Measurements from ENCODE around the gene ENO3.

The ENO3 gene

GRCh38 chr17:4937553-4937952 is 13.4 kb upstream of the ENO3 start:
- no peak for DNase-seq (ENCODE audit: low read depth in 2 of 2)

DNA sequence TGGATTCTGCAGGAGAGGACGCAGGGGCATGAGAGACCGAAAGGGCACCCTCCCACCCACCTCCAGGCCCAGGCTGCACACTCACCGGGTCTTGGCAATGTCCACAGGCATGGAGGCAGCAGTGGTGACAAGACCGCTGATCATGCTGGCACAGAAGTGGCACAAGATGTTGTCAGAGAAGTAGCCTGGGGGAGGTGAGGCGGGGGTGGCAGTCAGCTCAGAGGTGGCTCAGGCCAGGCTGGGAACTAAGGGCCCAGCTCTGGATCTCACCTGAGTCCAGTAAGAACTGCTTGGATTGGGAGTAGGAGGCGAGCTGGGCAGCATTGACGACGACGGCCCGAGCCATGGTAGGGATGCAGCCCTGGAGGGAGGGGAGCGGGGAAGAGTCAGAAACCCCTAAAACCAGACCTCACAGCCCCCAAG is 12.8 kb upstream of the ENO3 start:
- DNase-seq (ENCODE audit: low read depth in 2 of 2): no peak

- no peak for DNase-seq (ENCODE audit: low read depth in 2 of 2)
Measured at GRCh38 chr17:4938688-4939545, 12.0 kb upstream of the ENO3 start.

DNA sequence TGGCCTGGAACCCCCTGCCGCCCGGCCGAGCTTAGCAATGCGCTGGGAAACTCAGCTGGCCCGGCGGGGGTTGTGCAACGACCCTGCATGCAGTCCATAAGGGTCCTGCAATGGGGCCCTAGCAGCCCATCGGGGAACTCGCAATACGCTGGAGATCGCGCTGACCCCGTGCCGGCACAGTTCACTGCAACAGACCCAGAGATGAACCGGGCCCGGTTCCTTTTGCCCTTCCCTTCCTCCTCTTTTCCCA is 11.4 kb upstream of the ENO3 start:
- DNase-seq (ENCODE audit: low read depth in 2 of 2): no peak

DNA sequence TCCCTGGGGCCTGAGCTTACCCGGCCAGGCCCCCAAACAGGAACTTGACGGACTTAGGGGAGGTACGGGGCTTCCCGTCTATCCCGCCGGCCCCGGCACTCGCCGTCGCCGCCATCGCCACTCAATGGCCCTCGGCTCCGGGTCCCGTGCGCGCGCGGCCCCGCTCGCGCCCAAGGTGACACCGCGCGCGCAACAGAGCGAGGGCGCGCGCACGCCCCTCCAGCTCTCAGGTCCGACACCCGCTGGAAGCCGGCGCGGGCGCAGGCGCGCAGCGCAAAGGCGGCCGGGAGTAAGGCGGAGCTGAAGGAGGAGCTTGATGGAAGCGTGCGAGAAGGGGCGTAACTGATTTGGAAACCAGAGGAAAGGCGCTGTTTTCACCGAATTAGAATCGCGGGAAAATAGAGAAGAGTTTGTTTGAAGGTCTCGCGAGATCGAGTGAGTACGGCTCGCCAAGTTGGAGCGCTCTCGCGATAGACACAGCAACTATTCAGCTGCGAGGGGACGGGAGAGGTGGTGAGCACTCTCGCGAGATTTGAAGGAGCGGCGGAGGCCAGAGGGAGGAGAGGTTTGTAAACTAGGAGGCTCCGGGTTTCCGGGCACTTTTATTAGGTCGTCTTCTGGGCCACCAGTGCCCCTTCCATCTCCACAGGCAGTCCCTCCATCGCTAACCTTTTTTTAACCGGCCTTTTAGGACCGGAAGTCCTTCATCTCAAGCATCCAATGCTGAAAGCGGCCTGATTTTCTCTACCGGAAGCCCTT is 10.9 kb upstream of the ENO3 start, which contains the start of the genes RNF167 and SLC25A11:
TSS of gene RNF167 (plus strand) at position 473 of the 759 bp plus-strand sequence. CDS start 642 bp downstream, outside the sequence.
TSS of gene SLC25A11 (minus strand) at position 251 of the 759 bp plus-strand sequence. CDS start at position 115, 136 bp downstream.
- DNase-seq (ENCODE audit: low read depth in 2 of 2): peak; percentile 87 to 94

GRCh38 chr17:4940555-4941318 is 10.2 kb upstream of the ENO3 start:
- DNase-seq (ENCODE audit: low read depth in 2 of 2): peak in 1 of 2 donors; percentile 24

DNA sequence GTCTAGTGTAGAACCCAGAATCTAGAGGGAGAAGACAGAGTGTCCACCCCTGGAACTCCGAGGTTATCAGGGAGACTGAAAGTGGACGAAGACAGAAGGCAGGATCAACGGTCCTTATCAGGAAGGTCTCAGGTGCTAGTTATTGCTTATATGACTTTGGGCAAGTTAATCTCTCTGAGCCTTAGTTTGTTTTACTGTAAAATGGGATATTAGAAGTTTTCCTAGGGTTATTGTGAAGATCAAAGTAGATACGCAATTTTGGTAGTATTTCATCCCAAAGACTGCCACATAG is 9.7 kb upstream of the ENO3 start:
- no peak for DNase-seq (ENCODE audit: low read depth in 2 of 2)

DNA sequence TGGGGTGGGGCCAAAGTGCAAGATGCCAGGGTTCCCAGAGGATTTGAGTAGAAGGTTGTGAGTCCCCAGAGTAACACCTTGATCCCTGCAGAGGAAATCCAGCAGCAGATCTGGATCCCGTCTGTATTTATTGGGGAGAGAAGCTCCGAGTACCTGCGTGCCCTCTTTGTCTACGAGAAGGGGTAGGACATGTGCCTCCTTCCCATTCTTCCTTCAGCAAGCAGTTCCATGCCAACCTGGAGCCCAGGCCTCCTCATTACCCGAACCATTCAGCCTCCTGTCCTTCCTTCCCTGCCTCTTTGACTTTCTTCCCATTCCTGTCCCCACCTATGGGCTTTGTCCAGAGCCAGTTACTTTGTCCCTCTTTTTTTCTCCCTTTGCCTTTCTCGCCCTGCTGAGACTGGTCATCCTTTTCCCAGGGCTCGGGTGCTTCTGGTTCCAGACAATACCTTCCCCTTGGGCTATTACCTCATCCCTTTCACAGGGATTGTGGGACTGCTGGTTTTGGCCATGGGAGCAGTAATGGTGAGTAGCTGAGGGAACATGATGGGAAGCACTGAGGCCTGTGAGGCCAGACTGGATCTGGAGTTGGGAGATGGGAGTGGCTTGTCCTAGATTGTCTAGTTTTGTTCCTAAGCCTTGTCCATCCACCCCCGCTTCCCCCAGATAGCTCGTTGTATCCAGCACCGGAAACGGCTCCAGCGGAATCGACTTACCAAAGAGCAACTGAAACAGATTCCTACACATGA is 8.0 kb upstream of the ENO3 start:
- no peak for DNase-seq (ENCODE audit: low read depth in 2 of 2)

DNA sequence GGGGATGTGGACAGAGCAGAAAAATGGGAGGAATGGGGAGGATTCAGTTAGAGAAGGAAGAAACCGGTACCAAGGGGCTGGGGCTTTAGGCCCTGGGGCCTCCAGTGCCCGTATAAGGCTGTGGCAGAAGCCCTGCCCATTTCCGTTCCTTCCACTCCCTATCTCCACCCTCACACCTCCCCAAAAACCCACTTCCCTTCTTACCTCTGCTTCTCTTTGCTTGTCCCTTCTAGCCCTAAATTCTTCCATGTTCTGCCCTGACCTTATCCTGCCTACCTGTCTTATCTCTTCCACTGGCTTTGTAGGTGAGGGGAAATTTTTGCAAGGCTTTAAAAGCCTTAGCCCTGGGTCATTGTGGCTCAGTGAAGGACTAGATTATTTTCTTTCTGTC is 6.8 kb upstream of the ENO3 start:
- DNase-seq (ENCODE audit: low read depth in 2 of 2): no peak

DNA sequence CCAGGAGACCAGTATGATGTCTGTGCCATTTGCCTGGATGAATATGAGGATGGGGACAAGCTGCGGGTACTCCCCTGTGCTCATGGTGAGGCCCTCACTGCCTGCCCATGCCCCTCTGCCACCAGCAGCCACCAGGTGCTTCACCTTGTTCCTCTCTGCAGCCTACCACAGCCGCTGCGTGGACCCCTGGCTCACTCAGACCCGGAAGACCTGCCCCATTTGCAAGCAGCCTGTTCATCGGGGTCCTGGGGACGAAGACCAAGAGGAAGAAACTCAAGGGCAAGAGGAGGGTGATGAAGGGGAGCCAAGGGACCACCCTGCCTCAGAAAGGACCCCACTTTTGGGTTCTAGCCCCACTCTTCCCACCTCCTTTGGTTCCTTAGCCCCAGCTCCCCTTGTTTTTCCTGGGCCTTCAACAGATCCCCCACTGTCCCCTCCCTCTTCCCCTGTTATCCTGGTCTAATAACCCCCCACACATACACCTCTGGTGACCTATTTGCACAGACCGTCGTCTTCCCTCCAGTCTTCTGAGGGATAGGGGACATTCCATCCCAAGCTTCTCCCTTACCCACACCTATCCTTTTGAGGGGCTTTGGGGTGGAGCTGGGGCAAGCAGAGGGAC is 6.3 kb upstream of the ENO3 start:
- DNase-seq (ENCODE audit: low read depth in 2 of 2): no peak

GRCh38 chr17:4945176-4945943 is 5.6 kb upstream of the ENO3 start:
- DNase-seq (ENCODE audit: low read depth in 2 of 2): peak; percentile 72 to 77

GRCh38 chr17:4945944-4946280 is 5.0 kb upstream of the ENO3 start:
- no peak for DNase-seq (ENCODE audit: low read depth in 2 of 2)

DNA sequence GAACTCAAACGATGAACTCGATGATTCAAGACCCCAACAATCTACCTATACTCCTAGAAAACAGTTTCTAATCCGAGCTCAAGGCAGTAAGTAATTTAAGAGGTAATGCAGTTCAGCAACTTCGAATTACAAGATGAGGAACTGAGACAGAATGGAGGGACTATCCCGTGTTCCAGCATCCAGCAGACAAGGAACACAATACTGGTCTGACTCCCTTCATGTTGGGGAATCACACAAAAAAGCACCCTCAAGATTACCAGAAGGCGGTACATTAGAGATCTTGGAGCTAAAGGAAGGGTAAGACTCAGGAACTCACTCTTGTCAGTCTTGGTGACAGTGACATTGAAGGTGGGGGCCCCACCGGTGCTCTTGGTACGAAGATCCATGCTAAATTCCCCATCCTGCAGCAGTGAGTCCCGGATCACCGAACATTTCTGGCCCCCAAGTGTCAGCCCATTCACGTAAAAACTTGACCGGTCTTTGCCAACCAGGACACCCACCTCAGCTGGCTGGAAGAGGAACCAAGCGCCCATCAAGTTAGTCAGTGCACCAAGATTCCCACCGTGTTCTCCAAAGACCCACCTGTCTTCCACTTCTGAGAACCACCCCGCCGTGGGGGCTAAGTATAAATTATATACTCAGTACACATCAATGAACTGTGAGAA is 4.5 kb upstream of the ENO3 start:
- DNase-seq (ENCODE audit: low read depth in 2 of 2): no peak

GRCh38 chr17:4947010-4947410 is 3.9 kb upstream of the ENO3 start:
- DNase-seq (ENCODE audit: low read depth in 2 of 2): no peak

DNA sequence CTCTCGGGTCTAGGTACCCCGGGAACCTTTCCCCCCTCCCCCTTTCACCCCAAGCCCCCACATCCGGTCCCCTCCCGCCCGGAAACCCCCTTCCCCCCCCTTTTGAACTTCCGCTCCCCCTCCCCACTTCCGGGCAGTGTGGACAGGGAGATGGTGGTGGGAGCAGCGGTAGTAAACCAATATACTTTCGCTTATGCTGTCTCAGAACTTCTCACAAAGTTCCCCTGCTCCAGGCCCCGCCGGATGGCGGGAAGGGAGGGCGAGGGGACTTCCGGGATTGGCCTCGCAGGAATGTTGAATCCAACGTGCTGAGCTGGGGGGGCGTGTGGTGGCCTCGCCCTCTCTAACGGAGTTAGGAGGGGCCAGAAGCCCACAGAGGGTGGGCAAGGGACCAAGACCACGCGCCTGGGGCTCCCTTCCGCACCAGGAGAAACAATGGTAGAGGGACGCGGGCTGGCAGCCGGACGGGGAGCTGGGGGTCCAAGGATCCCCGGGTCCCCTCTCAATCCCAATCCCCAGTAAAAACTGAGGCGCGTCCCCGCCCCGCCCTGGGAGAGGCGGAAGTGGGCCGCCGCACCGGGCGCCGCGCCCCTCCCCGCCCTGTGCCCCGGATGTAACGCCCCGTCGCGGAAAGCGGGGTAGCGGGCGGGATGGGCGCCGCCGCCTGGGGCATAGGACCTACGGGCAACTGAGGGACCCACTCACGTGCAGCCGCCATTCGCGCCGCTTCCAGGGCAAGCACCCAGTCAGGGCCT is 3.3 kb upstream of the ENO3 start:
- peak; percentile 47 to 60 for DNase-seq (ENCODE audit: low read depth in 2 of 2)

DNA sequence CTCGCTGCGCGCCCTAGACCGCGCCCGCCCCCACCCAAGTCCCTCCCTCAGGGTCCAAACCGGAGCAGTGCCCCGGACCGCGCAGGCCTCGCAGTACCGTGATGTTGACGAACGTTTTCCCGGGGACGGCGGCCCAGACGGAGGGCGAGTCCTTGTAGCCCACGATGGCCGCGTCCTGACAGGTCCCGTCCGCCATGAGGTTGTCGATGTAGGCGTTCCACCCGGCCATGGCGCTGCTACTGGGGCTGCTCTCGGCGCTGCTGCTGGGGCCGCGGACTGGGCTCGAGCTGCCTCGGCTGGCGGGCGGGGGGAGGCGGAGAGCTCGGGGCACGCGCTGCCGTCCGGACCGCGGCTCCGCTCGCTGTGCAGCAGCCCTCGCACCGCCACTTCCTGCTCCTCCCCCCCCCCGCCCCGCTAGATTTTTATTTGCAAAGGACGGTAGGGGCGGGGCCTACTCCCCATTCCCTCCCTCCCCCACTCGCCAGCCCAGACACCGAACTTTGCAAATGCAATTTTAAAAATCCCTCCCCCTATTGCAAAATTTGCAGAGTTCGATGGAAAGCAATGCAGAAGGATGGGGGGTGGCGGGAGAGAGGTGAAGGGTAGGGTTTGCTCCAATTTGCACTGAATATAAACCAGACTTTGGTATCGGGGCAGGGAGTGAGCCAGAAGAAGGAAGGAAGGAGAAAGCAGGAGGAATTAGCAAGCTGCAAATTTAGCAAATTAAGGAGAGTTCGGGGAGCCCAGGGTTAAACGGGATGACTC is 2.6 kb upstream of the ENO3 start, which contains the start of gene PFN1:
TSS of gene PFN1 (minus strand) at position 365 of the 765 bp plus-strand sequence. CDS start at position 229, 136 bp downstream.
- peak; percentile 87 to 88 for DNase-seq (ENCODE audit: low read depth in 2 of 2)

- peak in 1 of 2 donors; percentile 67 for DNase-seq (ENCODE audit: low read depth in 2 of 2)
Measured at GRCh38 chr17:4948931-4949320, 2.0 kb upstream of the ENO3 start.

DNA sequence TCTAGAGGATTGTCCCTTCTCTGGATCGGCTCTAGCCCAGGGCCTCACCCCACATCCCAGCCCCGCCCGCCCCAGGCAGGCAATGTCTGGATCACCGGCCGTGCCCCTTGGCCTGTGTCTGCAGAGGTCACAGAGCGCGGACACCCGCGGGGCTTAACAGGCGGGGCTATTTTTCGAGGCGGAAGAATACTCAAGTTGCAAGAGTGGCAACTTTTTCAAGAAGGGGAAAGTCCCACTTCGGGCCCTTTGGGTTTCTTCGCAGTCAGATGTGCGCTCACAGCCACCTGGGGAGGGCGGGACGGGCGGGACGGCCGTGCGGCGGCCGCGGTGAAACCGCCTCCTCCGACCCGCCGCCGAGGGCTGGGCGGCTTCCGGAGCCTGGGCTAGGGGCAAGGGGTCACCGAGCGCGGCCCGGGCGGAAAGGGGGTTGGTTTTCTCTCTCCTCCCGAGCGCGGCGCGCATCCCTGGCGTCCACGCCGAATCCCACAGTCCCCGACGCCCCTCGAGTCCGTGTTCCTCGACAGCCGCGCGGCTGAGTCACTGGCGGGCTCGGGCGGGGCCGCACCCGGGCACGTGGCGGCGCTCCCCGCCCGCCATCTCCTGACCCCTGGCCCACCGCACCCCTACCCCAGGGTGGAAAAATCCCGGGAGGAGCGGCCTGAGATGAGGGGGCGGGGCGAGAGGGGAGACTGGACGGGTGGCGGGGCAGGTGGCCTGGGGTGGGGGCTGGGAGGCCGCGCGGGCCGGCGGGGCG is 1.4 kb upstream of the ENO3 start:
- peak; percentile 69 to 73 for DNase-seq (ENCODE audit: low read depth in 2 of 2)

Measured in stimulated activated CD4-positive, alpha-beta T cell treated with anti-CD3 and anti-CD28 coated beads, Interleukin-1b, Interleukin-23, amount 100 ng/mL, for 4 hours (primary cell).